ENCODE measurements around the gene ZNF568.

ZNF568 gene

DNA sequence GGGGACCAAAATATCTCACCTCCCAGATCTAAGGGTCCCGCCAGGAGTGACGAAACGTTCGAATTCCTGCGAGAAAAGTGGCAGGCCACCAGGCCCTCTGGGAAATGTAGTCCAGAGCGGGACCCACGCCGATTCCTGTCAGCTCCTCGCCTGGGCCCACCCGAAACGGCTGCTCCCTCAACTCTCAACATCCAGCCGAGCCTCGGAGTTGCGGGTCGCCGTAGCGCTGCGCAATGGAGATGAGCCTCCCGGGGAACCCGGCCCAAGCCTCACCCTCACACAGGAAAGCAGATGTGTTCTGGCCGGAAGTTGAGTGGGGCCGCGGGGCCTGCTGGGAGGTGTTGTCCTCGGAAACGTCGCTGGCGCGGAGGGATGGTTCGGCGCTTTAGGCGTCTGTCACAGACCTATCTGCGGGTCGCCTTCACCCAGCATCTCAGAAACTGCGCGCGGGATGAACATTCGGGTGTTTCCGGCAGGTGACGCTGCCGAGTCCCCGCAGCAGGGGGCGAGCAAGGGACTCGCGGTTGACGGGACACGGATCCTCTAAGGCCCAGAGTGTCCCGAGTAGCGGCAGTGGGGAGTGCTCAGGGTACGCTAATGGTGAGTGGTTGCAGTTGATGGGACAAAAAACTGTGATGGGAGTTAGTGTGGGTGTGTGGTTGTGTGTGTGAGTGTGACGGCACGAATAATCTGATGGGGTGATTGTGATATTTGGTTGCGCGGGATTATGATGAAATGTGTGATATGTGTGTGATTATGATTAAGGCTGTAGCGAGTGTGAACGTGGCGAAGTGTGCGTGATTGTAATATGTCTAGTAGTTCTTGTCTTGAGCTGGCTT is at the start of gene ZNF568, which contains the start of gene ZNF829:
ZNF568 (plus strand) TSS at position 341 of the 839 bp plus-strand sequence. CDS start 6,439 bp downstream, outside the sequence.
ZNF829 (minus strand) TSS at position 300 of the 839 bp plus-strand sequence. CDS start 1,124 bp downstream, outside the sequence.
- peak; percentile 91 for DNase-seq

DNA sequence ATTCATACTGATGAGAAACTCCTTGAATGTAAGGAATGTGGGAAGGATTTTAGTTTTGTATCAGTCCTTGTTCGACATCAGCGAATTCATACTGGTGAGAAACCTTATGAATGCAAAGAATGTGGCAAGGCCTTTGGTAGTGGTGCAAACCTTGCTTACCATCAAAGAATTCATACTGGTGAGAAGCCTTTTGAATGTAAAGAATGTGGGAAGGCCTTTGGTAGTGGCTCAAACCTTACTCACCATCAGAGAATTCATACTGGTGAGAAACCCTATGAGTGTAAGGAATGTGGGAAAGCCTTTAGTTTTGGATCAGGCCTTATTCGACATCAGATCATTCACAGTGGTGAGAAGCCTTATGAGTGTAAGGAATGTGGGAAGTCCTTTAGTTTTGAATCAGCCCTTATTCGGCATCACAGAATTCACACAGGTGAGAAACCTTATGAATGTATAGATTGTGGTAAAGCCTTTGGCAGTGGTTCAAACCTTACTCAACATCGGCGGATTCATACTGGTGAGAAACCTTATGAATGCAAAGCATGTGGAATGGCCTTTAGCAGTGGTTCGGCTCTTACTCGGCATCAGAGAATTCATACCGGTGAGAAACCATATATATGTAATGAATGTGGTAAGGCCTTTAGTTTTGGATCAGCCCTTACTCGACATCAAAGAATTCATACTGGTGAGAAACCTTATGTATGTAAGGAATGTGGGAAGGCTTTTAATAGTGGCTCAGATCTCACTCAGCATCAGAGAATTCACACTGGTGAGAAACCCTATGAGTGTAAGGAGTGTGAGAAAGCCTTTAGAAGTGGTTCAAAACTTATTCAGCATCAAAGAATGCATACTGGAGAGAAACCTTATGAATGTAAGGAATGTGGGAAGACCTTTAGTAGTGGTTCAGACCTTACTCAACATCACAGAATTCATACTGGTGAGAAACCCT is 38.9 kb upstream of the ZNF568 start:
- DNase-seq = no peak

DNA sequence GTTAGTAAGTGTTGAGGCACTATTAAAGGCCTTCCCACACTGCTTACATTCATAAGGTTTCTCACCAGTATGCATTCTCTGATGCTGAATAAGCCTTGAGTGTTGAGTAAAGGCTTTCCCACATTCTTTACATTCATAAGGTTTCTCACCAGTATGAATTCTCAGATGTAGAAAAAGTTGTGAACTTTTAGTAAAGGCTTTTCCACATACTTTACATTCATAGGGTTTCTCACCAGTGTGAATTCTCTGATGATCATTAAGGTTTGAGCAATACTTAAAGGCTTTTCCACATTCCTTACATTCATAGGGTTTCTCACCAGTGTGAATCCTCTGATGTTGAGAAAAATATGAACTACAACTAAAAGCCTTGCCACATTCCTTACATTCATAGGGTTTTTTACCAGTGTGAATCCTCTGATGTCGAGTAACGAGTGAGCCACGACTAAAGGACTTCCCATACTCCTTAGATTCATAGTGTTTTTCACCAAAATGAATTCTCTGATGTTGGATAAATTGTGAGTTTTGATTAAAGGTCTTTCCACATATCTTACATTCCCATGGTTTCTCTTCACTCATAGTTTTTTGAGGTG is 24.3 kb upstream of the ZNF568 start:
- DNase-seq = no peak

DNA sequence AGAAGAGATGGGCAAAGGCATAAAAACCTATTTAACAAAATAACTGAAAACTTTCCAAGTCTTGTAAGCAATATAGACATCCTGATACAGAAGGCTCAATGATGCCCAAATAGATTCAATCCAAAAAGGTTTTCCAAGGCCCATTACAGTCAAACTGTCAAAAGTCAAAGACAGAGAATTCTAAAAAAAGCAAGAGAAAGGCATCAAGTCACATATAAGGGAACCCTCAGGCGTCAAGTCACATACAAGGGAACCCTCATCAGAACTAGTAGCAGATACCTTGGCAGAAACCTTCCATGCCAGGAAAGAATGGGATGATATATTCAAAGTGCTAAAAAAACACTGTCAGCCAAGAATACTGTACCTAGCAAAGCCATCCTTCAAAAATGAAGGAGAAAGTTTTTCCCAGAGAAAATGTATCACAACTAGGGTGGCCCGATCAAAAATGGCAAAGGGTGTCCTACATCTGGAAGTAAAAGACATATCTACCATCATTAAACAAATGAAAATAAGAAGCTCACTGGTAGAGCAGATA is 21.2 kb upstream of the ZNF568 start:
- no peak for DNase-seq

DNA sequence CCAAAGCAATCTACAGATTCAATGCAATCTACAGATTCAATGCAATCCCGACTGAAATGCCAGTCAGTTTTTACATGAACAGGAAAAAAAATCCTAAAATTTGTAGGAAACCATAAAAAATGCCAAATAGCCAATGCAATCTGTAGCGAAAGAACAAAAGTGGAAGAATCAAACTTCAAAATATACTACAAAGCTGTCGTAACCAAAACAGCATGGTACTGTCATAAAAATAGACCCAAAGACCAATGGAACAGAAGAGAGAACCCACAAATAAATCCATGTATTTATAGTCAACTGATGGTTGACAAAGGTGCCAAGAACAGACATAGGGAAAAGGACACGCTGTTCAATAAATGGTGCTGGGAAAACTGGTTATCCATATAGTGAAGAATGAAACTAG is 17.7 kb upstream of the ZNF568 start:
- DNase-seq = no peak

- DNase-seq = no peak
Measured at GRCh38 chr19:36916991-36917390, 859 bp downstream of the ZNF568 start.

- no peak for DNase-seq
Measured at GRCh38 chr19:36918090-36918489, 2.0 kb downstream of the ZNF568 start.

GRCh38 chr19:36931684-36932083 is 15.6 kb downstream of the ZNF568 start:
- DNase-seq = no peak

DNA sequence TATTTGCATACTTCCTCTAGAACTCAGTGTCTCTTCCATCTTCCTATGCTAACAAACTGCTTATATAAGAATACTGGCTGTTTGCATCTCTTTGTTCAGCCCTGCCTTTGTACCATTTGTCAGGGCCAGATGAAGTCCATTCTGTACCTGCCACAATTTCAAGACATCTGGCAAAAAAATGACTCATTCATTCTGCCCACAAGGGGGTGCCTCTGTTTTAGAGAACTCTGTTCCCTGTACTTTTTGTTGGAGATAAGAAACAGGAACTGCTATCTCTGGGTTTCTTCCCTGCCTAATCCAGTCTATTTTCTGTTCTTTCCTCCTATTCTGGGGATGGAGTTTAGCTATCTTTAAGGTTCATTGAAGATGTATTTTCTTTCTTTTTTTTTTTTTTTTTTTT is 23.0 kb downstream of the ZNF568 start:
- no peak for DNase-seq

- no peak for DNase-seq
Measured at GRCh38 chr19:36950335-36951119, 34.4 kb downstream of the ZNF568 start.

- DNase-seq = no peak
Measured at GRCh38 chr19:36962346-36962745, 46.2 kb downstream of the ZNF568 start.

GRCh38 chr19:36963280-36963679 is 47.1 kb downstream of the ZNF568 start:
- no peak for DNase-seq

GRCh38 chr19:36972571-36972970 is 56.4 kb downstream of the ZNF568 start:
- no peak for DNase-seq

GRCh38 chr19:36973021-36973843 is 57.1 kb downstream of the ZNF568 start:
- peak; percentile 84 for DNase-seq

DNA sequence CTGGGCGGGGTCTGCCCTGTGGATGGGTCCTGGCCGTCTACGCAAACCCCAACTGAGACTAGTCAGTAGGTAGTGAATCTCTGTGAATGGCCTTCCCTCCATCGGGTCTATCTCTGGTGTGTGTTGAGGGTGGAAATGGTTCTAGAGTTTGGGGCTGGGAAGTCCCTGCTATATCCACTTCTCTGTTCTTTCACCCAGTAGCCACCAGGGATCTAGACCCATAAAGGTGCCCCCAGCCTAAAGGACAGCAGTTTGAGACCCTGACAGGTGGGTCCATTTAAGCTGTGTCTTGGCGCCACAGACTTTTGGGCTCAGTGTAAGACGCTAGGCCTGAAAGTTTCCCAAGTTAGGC is 57.7 kb downstream of the ZNF568 start:
- DNase-seq = no peak

GRCh38 chr19:36986131-36986530 is 70.0 kb downstream of the ZNF568 start:
- DNase-seq = no peak

GRCh38 chr19:36986601-36987000 is 70.5 kb downstream of the ZNF568 start:
- DNase-seq = no peak

- DNase-seq = no peak
Measured at GRCh38 chr19:36987091-36987490, 71.0 kb downstream of the ZNF568 start.

GRCh38 chr19:36997152-36997842 is 81.2 kb downstream of the ZNF568 start:
- DNase-seq = no peak

DNA sequence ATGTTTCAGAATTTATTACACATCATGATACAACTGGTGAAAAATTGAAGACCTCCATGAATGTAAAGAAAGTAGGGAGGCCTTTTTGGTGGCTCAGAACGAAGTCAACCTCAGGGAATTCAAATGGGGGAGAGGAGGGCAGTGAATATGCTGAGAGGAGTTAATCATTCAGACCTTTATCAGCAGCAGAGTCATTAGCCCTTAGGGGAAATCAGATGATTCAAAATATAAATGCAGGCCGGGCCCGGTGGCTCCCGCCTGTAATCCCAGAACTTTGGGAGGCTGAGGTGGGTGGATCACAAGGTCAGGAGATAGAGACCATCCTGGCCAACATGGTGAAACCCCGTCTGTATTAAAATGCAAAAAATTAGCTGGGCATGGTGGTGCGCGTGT is 81.7 kb downstream of the ZNF568 start:
- DNase-seq = no peak

GRCh38 chr19:36999313-36999712 is 83.2 kb downstream of the ZNF568 start:
- no peak for DNase-seq
